Keratinocyte (primary cell): ENCODE results near the gene FBLN7. TPM values are rescaled to one million over a fixed set of nuclear protein-coding genes. Genes with fewer than 3 reads are reported as not detected.

ENCODE experiments used
- DNase-seq: peaks from one replicate; pipeline ENCODE4 v3.0.0-alpha.2; 2011; ENCODE audit warnings: low read depth, missing footprints, low spot score
- FAIRE-seq: peaks from 2 replicates; lab custom pipeline; 2011; peaks lifted over from hg19 to GRCh38; lab: Jason Lieb, UNC
- H2AFZ ChIP-seq: 2 replicates; pipeline ENCODE4 v1.6.0; 2012; ENCODE audit warnings: low read length, control low read depth, inconsistent platforms; ENCODE audit not compliant: control insufficient read depth
- H3K27ac ChIP-seq: 2 replicates; pipeline ENCODE4 v1.5.1; 2011; ENCODE audit warnings: low read length; ENCODE audit not compliant: control insufficient read depth, insufficient read depth
- H3K27me3 ChIP-seq: 3 replicates; pipeline ENCODE4 v1.6.0; 2011; ENCODE audit warnings: low read length; ENCODE audit not compliant: control insufficient read depth, insufficient read depth; ENCODE audit errors: extremely low read depth
- H3K36me3 ChIP-seq, 2 experiments: 2 replicates in 1 of 2; 3 replicates in 1 of 2; pipeline ENCODE4 v1.5.1; 2011; ENCODE audit warnings: low read length in 2 of 2, mild to moderate bottlenecking in 1 of 2; ENCODE audit not compliant: control insufficient read depth in 2 of 2, insufficient read depth in 2 of 2; ENCODE audit errors: extremely low read depth in 1 of 2
- H3K4me1 ChIP-seq: 3 replicates; pipeline ENCODE4 v1.5.1; 2011; ENCODE audit warnings: low read length; ENCODE audit not compliant: control insufficient read depth, insufficient read depth; ENCODE audit errors: extremely low read depth
- H3K4me2 ChIP-seq: 3 replicates; pipeline ENCODE4 v1.6.0; 2011; ENCODE audit warnings: low read depth, low read length; ENCODE audit not compliant: control insufficient read depth, insufficient read depth; ENCODE audit errors: extremely low read depth
- H3K4me3 ChIP-seq, 3 experiments: fragments of 200-600 bp in 1 of 3; sonication (generic) in 1 of 3; 2 replicates in 2 of 3; 3 replicates in 1 of 3; pipeline ENCODE4 v1.5.1; 2011 to 2016; ENCODE audit warnings: low read length in 3 of 3, mild to moderate bottlenecking in 3 of 3, control low read depth in 2 of 3, inconsistent platforms in 1 of 3, low read depth in 1 of 3, mixed read lengths in 1 of 3, mixed run types in 1 of 3, moderate library complexity in 1 of 3; ENCODE audit not compliant: control insufficient read depth in 2 of 3, insufficient read depth in 2 of 3; ENCODE audit errors: extremely low read depth in 1 of 3
- H3K79me2 ChIP-seq: 2 replicates; pipeline ENCODE4 v1.6.0; 2012; ENCODE audit warnings: low read length; ENCODE audit not compliant: control insufficient read depth, insufficient read depth
- H3K9ac ChIP-seq: 3 replicates; pipeline ENCODE4 v1.6.0; 2011; ENCODE audit warnings: low read length; ENCODE audit not compliant: control insufficient read depth, insufficient read depth; ENCODE audit errors: extremely low read depth
- H3K9me1 ChIP-seq: 3 replicates; pipeline ENCODE4 v1.6.0; 2011; ENCODE audit warnings: low read length; ENCODE audit not compliant: control insufficient read depth, insufficient read depth; ENCODE audit errors: extremely low read depth
- H3K9me3 ChIP-seq: 2 replicates; pipeline ENCODE4 v1.5.1; 2012; ENCODE audit warnings: low read depth, low read length; ENCODE audit not compliant: control insufficient read depth
- H4K20me1 ChIP-seq: 3 replicates; pipeline ENCODE4 v1.6.0; 2011; ENCODE audit warnings: low read length; ENCODE audit not compliant: control insufficient read depth, insufficient read depth; ENCODE audit errors: extremely low read depth
- CTCF ChIP-seq, 3 experiments: IDR thresholded peaks in 1 of 3; conservative IDR thresholded peaks in 1 of 3; optimal IDR thresholded peaks in 1 of 3; 2 replicates in 2 of 3; 3 replicates in 1 of 3; pipeline versions ENCODE3 to v1.5.1; 2011; ENCODE audit warnings: low read length in 3 of 3, mild to moderate bottlenecking in 3 of 3, moderate library complexity in 2 of 3, control low read depth in 1 of 3, inconsistent platforms in 1 of 3; ENCODE audit not compliant: insufficient read depth in 2 of 3; ENCODE audit errors: extremely low read depth in 1 of 3
- EZH2 ChIP-seq: IDR thresholded peaks from one replicate; pipeline ENCODE4 v1.6.1; 2012; ENCODE audit warnings: inconsistent platforms, mild to moderate bottlenecking, low read length, moderate library complexity
- dilution Hi-C: fragments of 300-500 bp; cut with MboI; formaldehyde crosslinking; loops from one replicate; pipeline ENCODE4 v1.7.0; 2020; ENCODE audit warnings: low sequenced_read_pairs; ENCODE audit not compliant: extremely low pct_ligation_motif_present
- polyA minus RNA-seq, 3 experiments: library from RNA; depleted of rRNA, polyadenylated mRNA; stranded (reverse); fragments of >200 nt; gene quantifications; 1 replicate in 1 of 3; 2 replicates in 1 of 3; 3 replicates in 1 of 3; pipeline ENCODE4 v1.2.3, GENCODE V29; 2011
- polyA plus RNA-seq, 5 experiments: library from polyadenylated mRNA; depleted of rRNA in 3 of 5; stranded (reverse) in 3 of 5; stranded (forward) in 1 of 5; unstranded in 1 of 5; fragments of >200 nt; gene quantifications; 1 replicate in 1 of 5; 2 replicates in 3 of 5; 3 replicates in 1 of 5; pipeline versions ENCODE4 v1.2.1 to v1.2.3, GENCODE V29; 2011 to 2012; ENCODE audit warnings: missing spikeins in 2 of 5, low read depth in 1 of 5, low replicate concordance in 1 of 5

Gene FBLN7, protein sequence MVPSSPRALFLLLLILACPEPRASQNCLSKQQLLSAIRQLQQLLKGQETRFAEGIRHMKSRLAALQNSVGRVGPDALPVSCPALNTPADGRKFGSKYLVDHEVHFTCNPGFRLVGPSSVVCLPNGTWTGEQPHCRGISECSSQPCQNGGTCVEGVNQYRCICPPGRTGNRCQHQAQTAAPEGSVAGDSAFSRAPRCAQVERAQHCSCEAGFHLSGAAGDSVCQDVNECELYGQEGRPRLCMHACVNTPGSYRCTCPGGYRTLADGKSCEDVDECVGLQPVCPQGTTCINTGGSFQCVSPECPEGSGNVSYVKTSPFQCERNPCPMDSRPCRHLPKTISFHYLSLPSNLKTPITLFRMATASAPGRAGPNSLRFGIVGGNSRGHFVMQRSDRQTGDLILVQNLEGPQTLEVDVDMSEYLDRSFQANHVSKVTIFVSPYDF
- polyA plus RNA-seq (0.12 TPM in 1 of 3 replicates, not detected in the others), polyA minus RNA-seq (0.10 TPM in 1 of 3 replicates, not detected in the others)
- not detected for polyA plus RNA-seq (2011; ENCODE audit: low read depth)
- polyA plus RNA-seq (2011; cell fraction: cytosol; rRNA removed) = not detected in 2 replicates
- 0.08 and 0.15 TPM in 2 replicates for polyA plus RNA-seq (2011; cell fraction: nucleus; rRNA removed)
- polyA plus RNA-seq (2012; ENCODE audit: low replicate concordance) = not detected in 2 replicates
- not detected for polyA minus RNA-seq (2011; cell fraction: cytosol; rRNA and poly(A)+ RNA removed)
- 0.21 and 0.31 TPM in 2 replicates for polyA minus RNA-seq (2011; cell fraction: nucleus; rRNA and poly(A)+ RNA removed)

DNA sequence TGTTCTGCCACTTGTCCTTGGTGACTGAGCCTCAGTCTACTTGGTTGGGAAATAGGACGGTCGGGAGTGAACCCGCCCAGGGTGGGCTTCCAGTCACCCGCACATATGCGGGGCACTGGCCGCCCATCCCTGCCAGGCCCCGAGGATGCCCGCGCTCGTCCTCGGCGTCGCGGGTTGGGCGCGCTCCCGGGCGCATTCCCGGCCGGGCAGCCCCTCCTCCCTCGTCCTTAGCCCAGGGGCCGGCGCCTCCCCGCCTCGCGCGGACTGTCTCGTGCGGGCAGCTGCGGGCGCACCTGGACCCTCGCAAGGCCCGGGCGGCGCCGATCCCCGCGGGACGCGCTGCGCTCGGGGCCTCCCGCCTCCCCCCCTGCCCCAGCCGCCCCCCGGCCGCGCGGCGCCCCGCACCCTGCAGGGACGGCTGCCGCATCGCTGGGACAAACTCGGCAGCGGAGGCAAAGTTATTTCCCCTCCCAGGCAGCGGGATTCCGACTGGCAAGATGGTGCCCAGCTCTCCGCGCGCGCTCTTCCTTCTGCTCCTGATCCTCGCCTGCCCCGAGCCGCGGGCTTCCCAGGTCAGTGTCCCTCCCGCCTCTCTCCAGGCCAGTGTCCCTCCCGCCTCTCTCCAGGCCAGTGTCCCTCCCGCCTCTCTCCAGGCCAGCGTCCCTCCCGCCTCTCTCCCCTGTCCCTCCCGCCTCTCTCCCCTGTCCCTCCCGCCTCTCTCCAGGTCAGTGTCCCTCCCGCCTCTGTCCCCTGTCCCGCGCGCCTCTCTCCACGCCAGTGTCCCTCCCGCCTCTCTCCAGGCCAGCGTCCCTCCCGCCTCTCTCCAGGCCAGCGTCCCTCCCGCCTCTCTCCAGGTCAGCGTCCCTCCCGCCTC is at the start of gene FBLN7:
Gene FBLN7, plus strand, starts transcription at position 227 of the 874 bp plus-strand sequence. Its CDS starts 271 bp downstream, at position 498.
- H4K20me1 ChIP-seq = no peaks in the 10 kb centered on the region
- TF ChIP-seq CTCF (optimal IDR thresholded peaks at IDR 0.05 in 1 of 3, IDR thresholded peaks at IDR 0.05 in 1 of 3, conservative IDR thresholded peaks at IDR 0.05 in 1 of 3; ENCODE audit: extremely low read depth in 1 of 3, insufficient read depth in 2 of 3, low read length in 3 of 3) (no peak), EZH2 (no peak)
- H3K79me2 ChIP-seq = no peaks in the 10 kb centered on the region
- no peaks in the 10 kb centered on the region for H3K36me3 ChIP-seq
- DNase-seq (no peak), FAIRE-seq (no peak)
- H2AFZ ChIP-seq = peak within 1 kb of the TSS; percentile 87
- dilution Hi-C loops = no loop called here
- H3K4me2 ChIP-seq = peak within 1 kb of the TSS; percentile 73
- H3K4me1 ChIP-seq = peaks cover 10% of the 10 kb centered on the region
- H3K9me1 ChIP-seq = no peaks in the 10 kb centered on the region
- no peak within 1 kb of the TSS for H3K27ac ChIP-seq
- no peaks in the 10 kb centered on the region for H3K9me3 ChIP-seq
- H3K27me3 ChIP-seq = peaks cover 32% of the 10 kb centered on the region
- no peak within 1 kb of the TSS for H3K9ac ChIP-seq
- H3K4me3 ChIP-seq = peak within 1 kb of the TSS in 2 of 3 experiments; percentile 50 to 52

DNA sequence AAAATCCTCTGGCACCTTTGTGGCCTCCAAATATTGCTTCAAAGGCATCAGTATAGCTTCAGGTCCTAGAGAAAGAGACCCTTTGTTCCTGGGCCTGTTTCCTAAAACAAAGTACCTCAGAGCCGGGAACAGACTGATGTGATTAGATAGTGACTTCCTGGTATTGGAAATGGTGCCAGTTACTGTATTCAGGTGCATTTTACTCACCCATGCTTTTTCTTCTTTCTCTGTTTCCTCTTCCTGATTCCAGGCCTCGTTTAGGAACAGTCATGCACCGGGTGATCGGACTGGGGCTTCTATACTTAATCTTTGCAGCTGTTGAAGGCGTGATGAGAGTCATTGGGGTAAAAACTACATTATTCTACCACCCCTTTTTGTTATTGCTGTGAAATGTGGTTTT is 48.8 kb upstream of the FBLN7 start:
- H3K36me3 ChIP-seq = peaks cover 15 to 35% of the 10 kb centered on the region in 2 experiments
- TF ChIP-seq EZH2 (no peak), CTCF (optimal IDR thresholded peaks at IDR 0.05 in 1 of 3, IDR thresholded peaks at IDR 0.05 in 1 of 3, conservative IDR thresholded peaks at IDR 0.05 in 1 of 3; ENCODE audit: extremely low read depth in 1 of 3, insufficient read depth in 2 of 3, low read length in 3 of 3) (no peak)

More for the DNA sequence above, 48.8 kb upstream of the FBLN7 start:
- H3K4me2 ChIP-seq = no peak overlapping the region
- no peaks in the 10 kb centered on the region for H3K27me3 ChIP-seq
- no peak for DNase-seq
- H3K4me3 ChIP-seq = no peak overlapping the region
- H2AFZ ChIP-seq = no peak overlapping the region
- no peaks in the 10 kb centered on the region for H4K20me1 ChIP-seq
- dilution Hi-C loops = no loop called here
- H3K9ac ChIP-seq = no peak overlapping the region
- H3K9me1 ChIP-seq = no peaks in the 10 kb centered on the region
- no peaks in the 10 kb centered on the region for H3K9me3 ChIP-seq
- no peaks in the 10 kb centered on the region for H3K79me2 ChIP-seq
- H3K4me1 ChIP-seq = peaks cover 10% of the 10 kb centered on the region
- no peak for FAIRE-seq
- H3K27ac ChIP-seq = no peak overlapping the region
